ENCODE measurements around the gene FSCN2.

The FSCN2 gene

DNA sequence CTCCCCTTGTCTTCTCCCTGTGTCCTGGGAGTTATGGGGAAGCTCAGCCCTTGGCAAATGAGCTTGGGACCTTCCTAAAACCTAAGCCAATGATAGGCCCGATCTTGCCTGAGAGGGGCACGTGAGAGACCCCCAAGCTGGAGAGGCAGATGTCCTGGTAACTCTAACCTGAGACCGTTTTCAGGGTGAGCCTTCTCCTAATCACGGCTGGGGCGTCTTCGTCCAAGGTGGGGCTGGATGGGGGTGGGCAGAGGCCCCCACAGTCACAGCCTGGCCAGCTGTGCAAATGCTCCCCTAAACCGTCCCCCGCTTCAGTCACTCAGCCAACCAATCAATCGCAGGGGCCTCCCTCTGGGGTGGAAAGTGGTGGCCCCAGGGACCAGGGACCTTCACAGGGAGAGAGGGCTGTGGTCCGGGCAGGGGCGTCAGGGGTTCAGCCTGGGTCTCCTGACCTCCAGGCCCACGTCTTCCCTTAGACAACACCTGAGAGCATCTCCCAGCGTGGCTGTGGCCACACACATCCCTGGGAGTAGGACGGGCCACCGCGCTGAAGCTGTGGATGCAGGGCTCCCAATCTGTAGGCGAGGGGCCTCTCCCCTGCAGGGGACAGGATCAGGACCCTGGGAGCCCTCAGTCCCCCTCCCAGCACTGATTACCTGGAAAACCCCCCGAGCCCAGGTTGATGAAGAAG is 46.2 kb upstream of the FSCN2 start:
- TF ChIP-seq, protein P1, sequence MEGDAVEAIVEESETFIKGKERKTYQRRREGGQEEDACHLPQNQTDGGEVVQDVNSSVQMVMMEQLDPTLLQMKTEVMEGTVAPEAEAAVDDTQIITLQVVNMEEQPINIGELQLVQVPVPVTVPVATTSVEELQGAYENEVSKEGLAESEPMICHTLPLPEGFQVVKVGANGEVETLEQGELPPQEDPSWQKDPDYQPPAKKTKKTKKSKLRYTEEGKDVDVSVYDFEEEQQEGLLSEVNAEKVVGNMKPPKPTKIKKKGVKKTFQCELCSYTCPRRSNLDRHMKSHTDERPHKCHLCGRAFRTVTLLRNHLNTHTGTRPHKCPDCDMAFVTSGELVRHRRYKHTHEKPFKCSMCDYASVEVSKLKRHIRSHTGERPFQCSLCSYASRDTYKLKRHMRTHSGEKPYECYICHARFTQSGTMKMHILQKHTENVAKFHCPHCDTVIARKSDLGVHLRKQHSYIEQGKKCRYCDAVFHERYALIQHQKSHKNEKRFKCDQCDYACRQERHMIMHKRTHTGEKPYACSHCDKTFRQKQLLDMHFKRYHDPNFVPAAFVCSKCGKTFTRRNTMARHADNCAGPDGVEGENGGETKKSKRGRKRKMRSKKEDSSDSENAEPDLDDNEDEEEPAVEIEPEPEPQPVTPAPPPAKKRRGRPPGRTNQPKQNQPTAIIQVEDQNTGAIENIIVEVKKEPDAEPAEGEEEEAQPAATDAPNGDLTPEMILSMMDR (IDR thresholded peaks at IDR 0.05; ENCODE audit: insufficient read depth, low read length, poor library complexity, severe bottlenecking), result no peak
- no peak for DNase-seq (ENCODE audit: extremely low read depth, insufficient read length)
- Histone ChIP-seq H3K36me3 (ENCODE audit: control insufficient read depth, insufficient read depth, low read length) (no peaks in the 10 kb centered on the region), H3K4me3 (replicated peaks; ENCODE audit: low read depth, low read length) (no peak overlapping the region), H3K27me3 (replicated peaks; ENCODE audit: control insufficient read depth, insufficient read depth, low read length) (peaks cover 2% of the 10 kb centered on the region; the same call in 1 of the 2 replicates)

- DNase-seq (ENCODE audit: extremely low read depth, insufficient read length), result no peak
- H3K36me3 ChIP-seq (ENCODE audit: control insufficient read depth, insufficient read depth, low read length), result no peaks in the 10 kb centered on the region
- TF ChIP-seq, protein P1 (IDR thresholded peaks at IDR 0.05; ENCODE audit: insufficient read depth, low read length, poor library complexity, severe bottlenecking), result no peak
- no peak overlapping the region for H3K4me3 ChIP-seq (replicated peaks; ENCODE audit: low read depth, low read length)
- peaks cover 2% of the 10 kb centered on the region; the same call in 1 of the 2 replicates for H3K27me3 ChIP-seq (replicated peaks; ENCODE audit: control insufficient read depth, insufficient read depth, low read length)
Measured at GRCh38 chr17:81482673-81483072, 45.5 kb upstream of the FSCN2 start.

GRCh38 chr17:81483085-81483861 is 44.9 kb upstream of the FSCN2 start:
- Histone ChIP-seq H3K4me3 (replicated peaks; ENCODE audit: low read depth, low read length) (no peak overlapping the region), H3K36me3 (ENCODE audit: control insufficient read depth, insufficient read depth, low read length) (no peaks in the 10 kb centered on the region), H3K27me3 (replicated peaks; ENCODE audit: control insufficient read depth, insufficient read depth, low read length) (peaks cover 2% of the 10 kb centered on the region; the same call in 1 of the 2 replicates)
- DNase-seq (ENCODE audit: extremely low read depth, insufficient read length), result peak; percentile 72
- TF ChIP-seq, protein P1 (IDR thresholded peaks at IDR 0.05; ENCODE audit: insufficient read depth, low read length, poor library complexity, severe bottlenecking), result no peak

DNA sequence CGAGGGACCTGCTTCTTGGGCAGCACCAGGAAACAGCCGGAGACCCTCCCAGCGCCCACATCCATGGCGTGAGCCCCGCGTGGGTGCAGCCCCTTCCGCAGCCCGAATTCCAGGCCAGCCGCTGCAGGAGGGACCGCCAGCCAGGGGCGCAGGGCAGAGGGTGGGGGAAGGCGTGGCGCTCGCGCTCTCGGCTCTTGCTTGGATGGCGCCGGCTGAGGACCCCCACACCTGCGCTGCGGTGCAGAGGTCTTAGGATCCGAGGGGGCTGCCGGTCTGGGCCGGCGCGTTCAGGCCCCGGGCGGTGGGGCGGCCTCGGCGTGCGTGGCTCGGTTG is 44.3 kb upstream of the FSCN2 start:
- Histone ChIP-seq H3K4me3 (replicated peaks; ENCODE audit: low read depth, low read length) (peak overlapping the region; percentile 35; the same call in 1 of the 2 replicates), H3K36me3 (ENCODE audit: control insufficient read depth, insufficient read depth, low read length) (no peaks in the 10 kb centered on the region), H3K27me3 (replicated peaks; ENCODE audit: control insufficient read depth, insufficient read depth, low read length) (peaks cover 2% of the 10 kb centered on the region; the same call in 1 of the 2 replicates)
- TF ChIP-seq, protein P1 (IDR thresholded peaks at IDR 0.05; ENCODE audit: insufficient read depth, low read length, poor library complexity, severe bottlenecking), result no peak
- DNase-seq (ENCODE audit: extremely low read depth, insufficient read length), result no peak

DNA sequence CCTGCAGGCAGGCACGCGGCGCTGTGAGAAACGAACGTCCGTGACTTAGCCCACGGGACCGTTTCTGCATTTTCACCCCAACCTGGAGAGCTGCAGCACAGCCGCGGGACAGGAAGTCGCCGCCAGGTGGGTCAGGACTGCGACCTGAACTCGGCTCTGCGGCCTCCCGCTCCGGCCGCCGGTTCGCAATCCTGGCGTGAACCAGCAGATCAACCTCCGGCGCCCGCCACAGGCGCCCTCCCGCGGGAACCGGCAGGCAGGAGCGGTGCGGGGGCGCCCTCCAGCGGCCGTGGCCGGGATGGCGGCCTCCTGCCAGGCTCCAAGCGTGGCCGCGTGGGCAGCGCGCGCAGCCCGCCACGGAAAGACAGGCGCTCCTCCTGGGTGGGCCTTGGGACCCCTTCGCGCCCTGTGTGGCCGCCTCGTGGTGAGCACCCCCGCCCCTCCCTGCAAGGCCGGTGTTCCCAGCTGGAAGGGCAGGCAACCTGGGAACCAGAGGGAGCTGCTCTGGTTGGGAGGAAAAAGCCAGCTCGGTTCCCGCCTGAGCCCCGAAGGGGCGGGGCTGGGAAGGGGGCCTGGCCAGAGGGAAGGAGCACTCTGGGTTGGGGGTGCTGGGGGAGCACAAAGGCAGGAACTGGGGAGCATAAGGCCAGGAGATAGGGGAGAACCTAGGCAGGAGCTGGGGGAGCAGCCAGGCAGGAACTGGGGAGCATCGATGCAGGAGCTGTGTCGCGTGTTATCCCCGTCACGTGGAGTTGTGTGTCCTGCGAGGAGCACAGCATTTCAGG is 43.8 kb upstream of the FSCN2 start:
- H3K36me3 ChIP-seq (ENCODE audit: control insufficient read depth, insufficient read depth, low read length), result no peaks in the 10 kb centered on the region
- H3K4me3 ChIP-seq (replicated peaks; ENCODE audit: low read depth, low read length), result peak overlapping the region; percentile 37
- TF ChIP-seq, protein P1 (IDR thresholded peaks at IDR 0.05; ENCODE audit: insufficient read depth, low read length, poor library complexity, severe bottlenecking), result peak; percentile 35
- peak; percentile 91 for DNase-seq (ENCODE audit: extremely low read depth, insufficient read length)
- peaks cover 2% of the 10 kb centered on the region; the same call in 1 of the 2 replicates for H3K27me3 ChIP-seq (replicated peaks; ENCODE audit: control insufficient read depth, insufficient read depth, low read length)
